HepG2 (cell line): ENCODE measurements around the gene FEM1B. TPM values are rescaled to one million over a fixed set of nuclear protein-coding genes. Genes with fewer than 3 reads are reported as not detected.

Experiments
- GLI4 ChIP-seq: sonication (generic); formaldehyde crosslinking; IDR thresholded peaks from 2 replicates; pipeline ENCODE4 v1.5.1; 2020; ENCODE audit warnings: missing genetic modification reagents, mild to moderate bottlenecking, moderate library complexity, borderline replicate concordance
- HNRNPK ChIP-seq: fragments of 200-400 bp; formaldehyde crosslinking; IDR thresholded peaks from 2 replicates; pipeline ENCODE4 v1.6.1; 2018; ENCODE audit warnings: low read length, low read depth, moderate library complexity, mild to moderate bottlenecking; ENCODE audit not compliant: poor library complexity, severe bottlenecking
- MED13 ChIP-seq: sonication (generic); formaldehyde crosslinking; IDR thresholded peaks from 2 replicates; pipeline ENCODE4 v1.5.0; 2020; ENCODE audit warnings: missing genetic modification reagents
- NCOA2 ChIP-seq: sonication (generic); formaldehyde crosslinking; IDR thresholded peaks from 2 replicates; pipeline ENCODE4 v1.8.0; 2022; ENCODE audit warnings: inconsistent platforms
- POGZ ChIP-seq: sonication (generic); formaldehyde crosslinking; IDR thresholded peaks from 2 replicates; pipeline ENCODE4 v1.4.0; 2020; ENCODE audit warnings: mild to moderate bottlenecking, missing genetic modification reagents
- POLR2A ChIP-seq, 2 experiments: IDR thresholded peaks; 2 replicates each; pipeline ENCODE4 v1.6.1; 2011; ENCODE audit warnings: low read depth in 2 of 2, low read length in 2 of 2, mild to moderate bottlenecking in 1 of 2, moderate library complexity in 1 of 2; ENCODE audit not compliant: insufficient read depth in 1 of 2
- TCF12 ChIP-seq, 2 experiments: fragments of 450-650 bp in 1 of 2; sonication (generic) in 1 of 2; formaldehyde crosslinking in 1 of 2; IDR thresholded peaks; 2 replicates each; pipeline versions ENCODE4 v1.6.1 to v1.8.0; 2017 to 2022; ENCODE audit warnings: antibody characterized with exemption in 1 of 2, mild to moderate bottlenecking in 1 of 2, missing genetic modification reagents in 1 of 2, moderate library complexity in 1 of 2
- XRCC5 ChIP-seq: fragments of 200-400 bp; formaldehyde crosslinking; optimal IDR thresholded peaks from 2 replicates; pipeline ENCODE3; 2017; ENCODE audit warnings: mild to moderate bottlenecking, low read length
- polyA plus RNA-seq, 8 experiments: library from polyadenylated mRNA; depleted of rRNA in 3 of 8; stranded (reverse) in 7 of 8; unstranded in 1 of 8; fragments of >200 nt; fragmentation: Illumina TruSeq in 4 of 8; extraction: Trizol in 4 of 8; gene quantifications; 2 replicates each; pipeline versions ENCODE4 v1.2.1 to v1.2.3, GENCODE V29; 2011 to 2016; ENCODE audit warnings: low read depth in 4 of 8, missing spikeins in 1 of 8, mixed read lengths in 1 of 8; ENCODE audit not compliant: insufficient read depth in 1 of 8
- total RNA-seq, 5 experiments: library from RNA; depleted of rRNA; stranded (reverse); fragments of >200 nt; fragmentation: Illumina TruSeq; extraction: Trizol; gene quantifications; 2 replicates each; pipeline ENCODE4 v1.2.3, GENCODE V29; 2016; ENCODE audit warnings: low read depth in 1 of 5
- TF ChIP-seq, protein P1 (sequence below): IDR thresholded peaks from 2 replicates; pipeline ENCODE4 v1.6.1; 2016; ENCODE audit warnings: low read depth, control low read depth
- TF ChIP-seq, protein P2 (sequence below): IDR thresholded peaks from 2 replicates; pipeline ENCODE4 v1.6.1; 2016; ENCODE audit warnings: low read depth, borderline replicate concordance
- TF ChIP-seq, protein P3 (sequence below): sonication (generic); formaldehyde crosslinking; conservative IDR thresholded peaks from 2 replicates; pipeline ENCODE4 v1.8.0; 2022; ENCODE audit warnings: low read depth, missing genetic modification reagents
- TF ChIP-seq, protein P4 (sequence below): sonication (generic); formaldehyde crosslinking; IDR thresholded peaks from 2 replicates; pipeline ENCODE4 v1.8.1; 2022; ENCODE audit warnings: low read depth, mild to moderate bottlenecking, missing genetic modification reagents
- TF ChIP-seq, protein P5 (sequence below), 2 experiments: sonication (generic) in 1 of 2; formaldehyde crosslinking in 1 of 2; IDR thresholded peaks; 2 replicates each; pipeline versions ENCODE4 v1.6.1 to v1.9.0; 2014 to 2022; ENCODE audit warnings: antibody characterized with exemption in 1 of 2, borderline replicate concordance in 1 of 2, inconsistent platforms in 1 of 2, low read depth in 1 of 2, missing genetic modification reagents in 1 of 2
- TF ChIP-seq, protein P6 (sequence below): sonication (generic); formaldehyde crosslinking; IDR thresholded peaks from 2 replicates; pipeline ENCODE4 v1.9.0; 2021; ENCODE audit warnings: missing genetic modification reagents, mild to moderate bottlenecking, borderline replicate concordance

The FEM1B gene
- total and polyA plus RNA-seq, 2 of the 13 experiments (the other 11 are each of a cell fraction or from before 2014, with no cell fraction given) = 38.1 to 40.0 TPM

DNA sequence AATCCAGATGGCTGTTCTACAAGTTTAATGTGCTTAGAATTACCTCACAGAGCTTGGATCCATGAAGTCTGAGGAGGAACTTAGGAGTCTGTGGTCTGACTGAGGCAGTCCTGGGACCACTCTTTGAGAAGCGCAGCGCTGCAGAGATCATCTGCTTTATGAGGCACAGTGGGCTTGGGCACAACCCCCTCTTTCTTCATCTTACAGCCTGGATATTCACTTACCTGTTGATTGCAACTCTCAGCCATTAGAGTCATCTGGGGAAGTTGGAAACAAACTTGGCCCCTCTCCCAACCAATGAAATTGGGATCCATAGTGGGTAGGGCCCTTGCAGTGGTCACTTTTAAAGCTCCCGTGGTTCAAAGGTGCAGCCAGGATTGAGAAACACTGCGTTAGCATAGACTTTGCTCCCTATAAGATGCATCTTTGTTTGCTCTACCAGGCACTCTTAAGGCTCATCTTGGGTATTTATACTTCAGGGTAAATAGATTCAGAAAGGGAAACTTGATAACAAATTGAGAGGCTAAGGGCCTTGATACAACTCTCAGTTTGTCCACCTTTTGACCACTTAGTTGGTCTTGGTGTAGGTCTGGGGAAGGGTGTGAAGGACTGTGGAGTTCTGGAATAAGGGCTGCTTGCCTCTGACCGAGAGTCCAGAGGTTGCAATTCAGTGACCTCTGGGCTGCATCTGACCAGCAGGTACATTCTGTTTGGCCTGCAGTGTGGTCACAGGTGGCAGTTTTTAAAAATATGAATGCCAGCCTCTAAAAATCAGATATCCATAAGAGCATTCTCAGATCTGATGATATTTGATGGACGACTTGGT lies 22.8 kb downstream of the FEM1B start (continued):
- TF ChIP-seq, protein P1, sequence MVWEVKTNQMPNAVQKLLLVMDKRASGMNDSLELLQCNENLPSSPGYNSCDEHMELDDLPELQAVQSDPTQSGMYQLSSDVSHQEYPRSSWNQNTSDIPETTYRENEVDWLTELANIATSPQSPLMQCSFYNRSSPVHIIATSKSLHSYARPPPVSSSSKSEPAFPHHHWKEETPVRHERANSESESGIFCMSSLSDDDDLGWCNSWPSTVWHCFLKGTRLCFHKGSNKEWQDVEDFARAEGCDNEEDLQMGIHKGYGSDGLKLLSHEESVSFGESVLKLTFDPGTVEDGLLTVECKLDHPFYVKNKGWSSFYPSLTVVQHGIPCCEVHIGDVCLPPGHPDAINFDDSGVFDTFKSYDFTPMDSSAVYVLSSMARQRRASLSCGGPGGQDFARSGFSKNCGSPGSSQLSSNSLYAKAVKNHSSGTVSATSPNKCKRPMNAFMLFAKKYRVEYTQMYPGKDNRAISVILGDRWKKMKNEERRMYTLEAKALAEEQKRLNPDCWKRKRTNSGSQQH = no peak
- no peak for TF ChIP-seq TCF12 (IDR thresholded peaks at IDR 0.05)
- TF ChIP-seq TCF12 (CRISPR knock-in tag; IDR thresholded peaks at IDR 0.05) = no peak
- TF ChIP-seq GLI4 (CRISPR knock-in tag) = no peak
- TF ChIP-seq, protein P2, sequence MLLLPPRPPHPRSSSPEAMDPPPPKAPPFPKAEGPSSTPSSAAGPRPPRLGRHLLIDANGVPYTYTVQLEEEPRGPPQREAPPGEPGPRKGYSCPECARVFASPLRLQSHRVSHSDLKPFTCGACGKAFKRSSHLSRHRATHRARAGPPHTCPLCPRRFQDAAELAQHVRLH (CRISPR knock-in tag) = no peak
- TF ChIP-seq XRCC5 = no peak
- TF ChIP-seq, protein P3, sequence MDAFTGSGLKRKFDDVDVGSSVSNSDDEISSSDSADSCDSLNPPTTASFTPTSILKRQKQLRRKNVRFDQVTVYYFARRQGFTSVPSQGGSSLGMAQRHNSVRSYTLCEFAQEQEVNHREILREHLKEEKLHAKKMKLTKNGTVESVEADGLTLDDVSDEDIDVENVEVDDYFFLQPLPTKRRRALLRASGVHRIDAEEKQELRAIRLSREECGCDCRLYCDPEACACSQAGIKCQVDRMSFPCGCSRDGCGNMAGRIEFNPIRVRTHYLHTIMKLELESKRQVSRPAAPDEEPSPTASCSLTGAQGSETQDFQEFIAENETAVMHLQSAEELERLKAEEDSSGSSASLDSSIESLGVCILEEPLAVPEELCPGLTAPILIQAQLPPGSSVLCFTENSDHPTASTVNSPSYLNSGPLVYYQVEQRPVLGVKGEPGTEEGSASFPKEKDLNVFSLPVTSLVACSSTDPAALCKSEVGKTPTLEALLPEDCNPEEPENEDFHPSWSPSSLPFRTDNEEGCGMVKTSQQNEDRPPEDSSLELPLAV (CRISPR knock-in tag) = no peak
- TF ChIP-seq, protein P4, sequence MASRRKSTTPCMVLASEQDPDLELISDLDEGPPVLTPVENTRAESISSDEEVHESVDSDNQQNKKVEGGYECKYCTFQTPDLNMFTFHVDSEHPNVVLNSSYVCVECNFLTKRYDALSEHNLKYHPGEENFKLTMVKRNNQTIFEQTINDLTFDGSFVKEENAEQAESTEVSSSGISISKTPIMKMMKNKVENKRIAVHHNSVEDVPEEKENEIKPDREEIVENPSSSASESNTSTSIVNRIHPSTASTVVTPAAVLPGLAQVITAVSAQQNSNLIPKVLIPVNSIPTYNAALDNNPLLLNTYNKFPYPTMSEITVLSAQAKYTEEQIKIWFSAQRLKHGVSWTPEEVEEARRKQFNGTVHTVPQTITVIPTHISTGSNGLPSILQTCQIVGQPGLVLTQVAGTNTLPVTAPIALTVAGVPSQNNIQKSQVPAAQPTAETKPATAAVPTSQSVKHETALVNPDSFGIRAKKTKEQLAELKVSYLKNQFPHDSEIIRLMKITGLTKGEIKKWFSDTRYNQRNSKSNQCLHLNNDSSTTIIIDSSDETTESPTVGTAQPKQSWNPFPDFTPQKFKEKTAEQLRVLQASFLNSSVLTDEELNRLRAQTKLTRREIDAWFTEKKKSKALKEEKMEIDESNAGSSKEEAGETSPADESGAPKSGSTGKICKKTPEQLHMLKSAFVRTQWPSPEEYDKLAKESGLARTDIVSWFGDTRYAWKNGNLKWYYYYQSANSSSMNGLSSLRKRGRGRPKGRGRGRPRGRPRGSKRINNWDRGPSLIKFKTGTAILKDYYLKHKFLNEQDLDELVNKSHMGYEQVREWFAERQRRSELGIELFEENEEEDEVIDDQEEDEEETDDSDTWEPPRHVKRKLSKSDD (CRISPR knock-in tag) = no peak
- peak; percentile 67 for TF ChIP-seq NCOA2 (CRISPR knock-in tag)
- peak; percentile 73 for TF ChIP-seq POGZ
- TF ChIP-seq, protein P5, sequence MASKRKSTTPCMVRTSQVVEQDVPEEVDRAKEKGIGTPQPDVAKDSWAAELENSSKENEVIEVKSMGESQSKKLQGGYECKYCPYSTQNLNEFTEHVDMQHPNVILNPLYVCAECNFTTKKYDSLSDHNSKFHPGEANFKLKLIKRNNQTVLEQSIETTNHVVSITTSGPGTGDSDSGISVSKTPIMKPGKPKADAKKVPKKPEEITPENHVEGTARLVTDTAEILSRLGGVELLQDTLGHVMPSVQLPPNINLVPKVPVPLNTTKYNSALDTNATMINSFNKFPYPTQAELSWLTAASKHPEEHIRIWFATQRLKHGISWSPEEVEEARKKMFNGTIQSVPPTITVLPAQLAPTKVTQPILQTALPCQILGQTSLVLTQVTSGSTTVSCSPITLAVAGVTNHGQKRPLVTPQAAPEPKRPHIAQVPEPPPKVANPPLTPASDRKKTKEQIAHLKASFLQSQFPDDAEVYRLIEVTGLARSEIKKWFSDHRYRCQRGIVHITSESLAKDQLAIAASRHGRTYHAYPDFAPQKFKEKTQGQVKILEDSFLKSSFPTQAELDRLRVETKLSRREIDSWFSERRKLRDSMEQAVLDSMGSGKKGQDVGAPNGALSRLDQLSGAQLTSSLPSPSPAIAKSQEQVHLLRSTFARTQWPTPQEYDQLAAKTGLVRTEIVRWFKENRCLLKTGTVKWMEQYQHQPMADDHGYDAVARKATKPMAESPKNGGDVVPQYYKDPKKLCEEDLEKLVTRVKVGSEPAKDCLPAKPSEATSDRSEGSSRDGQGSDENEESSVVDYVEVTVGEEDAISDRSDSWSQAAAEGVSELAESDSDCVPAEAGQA (IDR thresholded peaks at IDR 0.05; ENCODE audit: low read depth) = no peak
- TF ChIP-seq, protein P5 (CRISPR knock-in tag; IDR thresholded peaks at IDR 0.05; ENCODE audit: borderline replicate concordance) = no peak
- no peak for TF ChIP-seq HNRNPK
- no peak for TF ChIP-seq POLR2A (IDR thresholded peaks at IDR 0.05; ENCODE audit: insufficient read depth in 1 of 2, low read depth in 2 of 2, low read length in 2 of 2)
- no peak for TF ChIP-seq MED13 (CRISPR knock-in tag)
- TF ChIP-seq, protein P6, sequence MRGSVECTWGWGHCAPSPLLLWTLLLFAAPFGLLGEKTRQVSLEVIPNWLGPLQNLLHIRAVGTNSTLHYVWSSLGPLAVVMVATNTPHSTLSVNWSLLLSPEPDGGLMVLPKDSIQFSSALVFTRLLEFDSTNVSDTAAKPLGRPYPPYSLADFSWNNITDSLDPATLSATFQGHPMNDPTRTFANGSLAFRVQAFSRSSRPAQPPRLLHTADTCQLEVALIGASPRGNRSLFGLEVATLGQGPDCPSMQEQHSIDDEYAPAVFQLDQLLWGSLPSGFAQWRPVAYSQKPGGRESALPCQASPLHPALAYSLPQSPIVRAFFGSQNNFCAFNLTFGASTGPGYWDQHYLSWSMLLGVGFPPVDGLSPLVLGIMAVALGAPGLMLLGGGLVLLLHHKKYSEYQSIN (CRISPR knock-in tag) = no peak
